ENCODE measurements around the gene ADGRB3. TPM values are rescaled to one million over a fixed set of nuclear protein-coding genes. Genes with fewer than 3 reads are reported as not detected.

ADGRB3 gene
- total and polyA plus RNA-seq, 7 donors: 0.60 to 11.5 (median 9.7) TPM; not detected in 1

DNA sequence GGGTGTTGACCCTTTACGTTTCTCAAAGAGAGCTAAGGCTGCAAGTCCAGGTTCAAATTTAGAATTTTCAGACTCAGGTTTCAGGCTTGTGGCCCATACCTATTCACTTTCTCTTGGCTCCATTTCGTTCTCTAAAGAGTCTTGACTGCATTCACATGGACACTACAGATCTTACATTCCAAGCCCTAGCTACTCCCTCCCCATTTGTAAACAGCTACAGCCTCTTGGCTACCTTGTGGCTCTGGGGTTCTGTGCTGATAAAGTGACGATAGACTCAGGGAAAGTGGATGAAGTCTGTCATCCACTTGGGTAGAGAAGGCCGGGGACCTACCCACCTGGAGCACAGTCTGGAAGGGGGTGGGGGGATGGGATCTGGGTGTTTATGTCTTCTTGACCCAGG, 658.4 kb downstream of the ADGRB3 start:
- TF ChIP-seq EP300 (IDR thresholded peaks at IDR 0.05) (no peak), POLR2AphosphoS5 (IDR thresholded peaks at IDR 0.05) (no peak)
- TF ChIP-seq, protein P1, sequence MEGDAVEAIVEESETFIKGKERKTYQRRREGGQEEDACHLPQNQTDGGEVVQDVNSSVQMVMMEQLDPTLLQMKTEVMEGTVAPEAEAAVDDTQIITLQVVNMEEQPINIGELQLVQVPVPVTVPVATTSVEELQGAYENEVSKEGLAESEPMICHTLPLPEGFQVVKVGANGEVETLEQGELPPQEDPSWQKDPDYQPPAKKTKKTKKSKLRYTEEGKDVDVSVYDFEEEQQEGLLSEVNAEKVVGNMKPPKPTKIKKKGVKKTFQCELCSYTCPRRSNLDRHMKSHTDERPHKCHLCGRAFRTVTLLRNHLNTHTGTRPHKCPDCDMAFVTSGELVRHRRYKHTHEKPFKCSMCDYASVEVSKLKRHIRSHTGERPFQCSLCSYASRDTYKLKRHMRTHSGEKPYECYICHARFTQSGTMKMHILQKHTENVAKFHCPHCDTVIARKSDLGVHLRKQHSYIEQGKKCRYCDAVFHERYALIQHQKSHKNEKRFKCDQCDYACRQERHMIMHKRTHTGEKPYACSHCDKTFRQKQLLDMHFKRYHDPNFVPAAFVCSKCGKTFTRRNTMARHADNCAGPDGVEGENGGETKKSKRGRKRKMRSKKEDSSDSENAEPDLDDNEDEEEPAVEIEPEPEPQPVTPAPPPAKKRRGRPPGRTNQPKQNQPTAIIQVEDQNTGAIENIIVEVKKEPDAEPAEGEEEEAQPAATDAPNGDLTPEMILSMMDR (IDR thresholded peaks at IDR 0.05): no peak
- intact Hi-C loops (cut with DNase I): no loop called here
- 60 to 71% methylated on average over 4 of the region's 4 CpGs for WGBS, 2 donors
- Histone ChIP-seq H3K27me3 (no peaks in the 10 kb centered on the region), H3K4me1 (no peaks in the 10 kb centered on the region), H3K4me3 (no peak overlapping the region), H3K27ac (no peak overlapping the region), H3K9me3 (no peaks in the 10 kb centered on the region), H3K36me3 (no peaks in the 10 kb centered on the region)
- no peak for DNase-seq

DNA sequence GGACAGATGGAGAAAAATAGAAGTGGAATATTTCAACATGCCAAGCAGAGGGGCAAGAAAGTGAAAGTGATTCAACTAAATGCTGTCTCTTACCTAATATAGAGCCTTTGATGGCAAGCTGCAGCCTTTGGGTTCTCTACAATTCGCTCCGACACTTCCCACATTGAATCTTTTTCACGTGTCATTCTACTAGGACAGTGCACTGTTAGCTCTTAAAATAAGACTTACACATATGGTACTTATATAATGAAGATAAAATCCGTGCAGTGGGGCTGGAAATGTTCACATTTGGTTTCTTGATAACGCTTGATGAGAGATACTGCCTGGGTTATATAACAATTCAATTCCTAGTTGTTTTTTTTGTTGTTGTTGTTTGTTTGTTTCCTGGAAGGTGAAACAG, 659.3 kb downstream of the ADGRB3 start:
- H3K36me3 ChIP-seq: no peaks in the 10 kb centered on the region
- H3K4me3 ChIP-seq: no peak overlapping the region
- no peaks in the 10 kb centered on the region for H3K9me3 ChIP-seq
- no peaks in the 10 kb centered on the region for H3K4me1 ChIP-seq
- no peak for DNase-seq
- H3K27ac ChIP-seq: no peak overlapping the region
- 78% methylated on average over 5 of the region's 5 CpGs for WGBS, 2 donors
- no peaks in the 10 kb centered on the region for H3K27me3 ChIP-seq
- no peak for TF ChIP-seq EP300 (IDR thresholded peaks at IDR 0.05)
- TF ChIP-seq, protein P1 (IDR thresholded peaks at IDR 0.05): no peak
- intact Hi-C loops (cut with DNase I): no loop called here

DNA sequence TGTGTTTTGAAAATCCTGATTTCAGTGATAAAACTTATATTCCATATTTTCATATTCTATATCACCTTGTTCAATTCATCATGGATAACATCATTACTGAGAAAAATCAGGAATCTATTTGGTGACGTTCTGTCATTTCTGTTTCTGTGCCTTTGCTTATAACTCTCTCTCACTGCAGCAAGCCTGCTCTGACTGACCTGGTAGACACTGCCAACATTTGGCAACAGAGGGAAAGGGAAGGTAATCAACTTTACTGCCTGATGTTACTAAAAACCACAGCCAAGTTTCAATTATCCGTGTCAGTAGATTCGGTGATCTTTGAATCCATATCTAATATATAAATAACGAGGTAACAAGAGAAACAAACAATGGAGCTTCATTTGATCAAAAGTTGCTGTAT, 659.8 kb downstream of the ADGRB3 start:
- intact Hi-C loops (cut with DNase I): no loop called here
- H3K4me3 ChIP-seq: no peak overlapping the region
- no peaks in the 10 kb centered on the region for H3K36me3 ChIP-seq
- H3K9me3 ChIP-seq: no peaks in the 10 kb centered on the region
- DNase-seq: no peak
- no peak for TF ChIP-seq POLR2A (IDR thresholded peaks at IDR 0.05)
- TF ChIP-seq, protein P1 (IDR thresholded peaks at IDR 0.05): no peak
- TF ChIP-seq EP300 (IDR thresholded peaks at IDR 0.05): no peak
- TF ChIP-seq POLR2AphosphoS5 (IDR thresholded peaks at IDR 0.05): no peak
- no peaks in the 10 kb centered on the region for H3K27me3 ChIP-seq
- no peaks in the 10 kb centered on the region for H3K4me1 ChIP-seq
- no peak overlapping the region for H3K27ac ChIP-seq
- WGBS, 2 donors: 78 to 86% methylated on average over 4 of the region's 4 CpGs

GRCh38 chr6:69303382-69303781, 668.3 kb downstream of the ADGRB3 start:
- H3K27me3 ChIP-seq: no peaks in the 10 kb centered on the region
- WGBS, 2 donors: 88 to 92% methylated on average over 2 of the region's 2 CpGs
- no peaks in the 10 kb centered on the region for H3K9me3 ChIP-seq
- intact Hi-C loops (cut with DNase I): no loop called here
- no peak for DNase-seq
- no peak overlapping the region for H3K4me3 ChIP-seq
- no peak overlapping the region for H3K27ac ChIP-seq
- H3K4me1 ChIP-seq: no peaks in the 10 kb centered on the region
- H3K36me3 ChIP-seq: no peaks in the 10 kb centered on the region
- TF ChIP-seq, protein P1 (IDR thresholded peaks at IDR 0.05): no peak
- TF ChIP-seq EP300 (IDR thresholded peaks at IDR 0.05): no peak
- no peak for TF ChIP-seq POLR2A (IDR thresholded peaks at IDR 0.05)
- TF ChIP-seq POLR2AphosphoS5 (IDR thresholded peaks at IDR 0.05): no peak

GRCh38 chr6:69305456-69305855, 670.4 kb downstream of the ADGRB3 start:
- TF ChIP-seq POLR2A (IDR thresholded peaks at IDR 0.05): no peak
- TF ChIP-seq, protein P1 (IDR thresholded peaks at IDR 0.05): no peak
- no peak for TF ChIP-seq EP300 (IDR thresholded peaks at IDR 0.05)
- TF ChIP-seq POLR2AphosphoS5 (IDR thresholded peaks at IDR 0.05): no peak
- H3K36me3 ChIP-seq: no peaks in the 10 kb centered on the region

More at GRCh38 chr6:69305456-69305855, 670.4 kb downstream of the ADGRB3 start:
- Histone ChIP-seq H3K27me3 (no peaks in the 10 kb centered on the region), H3K9me3 (no peaks in the 10 kb centered on the region), H3K4me1 (no peaks in the 10 kb centered on the region), H3K4me3 (no peak overlapping the region), H3K27ac (no peak overlapping the region)
- no peak for DNase-seq
- intact Hi-C loops (cut with DNase I): no loop called here
- WGBS, 2 donors: 36 to 64% methylated on average over 2 of the region's 2 CpGs

Data from sigmoid colon (tissue), 7 donors.